Muscle of arm (tissue), 14 donors: ENCODE measurements around the gene B4GALT1. TPM values are rescaled to one million over a fixed set of nuclear protein-coding genes. Genes with fewer than 3 reads are reported as not detected.

ENCODE experiments used
- DNase-seq: peaks from one replicate; pipeline ENCODE4 v3.0.0-alpha.2; 2013
- long read RNA-seq, 11 donors: transcript quantifications; one replicate each; lab custom pipeline, GENCODE V29; 2026
- polyA plus RNA-seq, 12 donors: library from polyadenylated mRNA; unstranded; fragments of 120-200 nt; gene quantifications; one replicate each; pipeline ENCODE4 v1.2.1, GENCODE V29; 2013; ENCODE audit not compliant: insufficient read length in 12 of 12

B4GALT1 gene
- polyA plus RNA-seq: 100 to 1,000 TPM in 1 of 12 donors, 10 to 100 TPM in 11; 34.6 to 569 (median 45.1) TPM
- long read RNA-seq, donor 1, full-length matches to known transcripts: 21 of 21 reads
- long read RNA-seq, donor 1, partial matches to known transcripts: 0 of 21 reads
- long read RNA-seq, donor 1, other reads (novel, unspliced or antisense): 0 of 21 reads
- long read RNA-seq, donor 2, full-length matches to known transcripts: 19 of 19 reads
- long read RNA-seq, donor 2, partial matches to known transcripts: 0 of 19 reads
- long read RNA-seq, donor 2, other reads (novel, unspliced or antisense): 0 of 19 reads
- long read RNA-seq, donor 3, full-length matches to known transcripts: 7 of 7 reads
- long read RNA-seq, donor 3, partial matches to known transcripts: 0 of 7 reads
- long read RNA-seq, donor 3, other reads (novel, unspliced or antisense): 0 of 7 reads
- long read RNA-seq, donor 4, full-length matches to known transcripts: 5 of 5 reads
- long read RNA-seq, donor 4, partial matches to known transcripts: 0 of 5 reads
- long read RNA-seq, donor 4, other reads (novel, unspliced or antisense): 0 of 5 reads
- long read RNA-seq, donor 5: 0 reads
- long read RNA-seq, donor 6, full-length matches to known transcripts: 3 of 3 reads
- long read RNA-seq, donor 6, partial matches to known transcripts: 0 of 3 reads
- long read RNA-seq, donor 6, other reads (novel, unspliced or antisense): 0 of 3 reads
- long read RNA-seq, donor 7, full-length matches to known transcripts: 10 of 10 reads
- long read RNA-seq, donor 7, partial matches to known transcripts: 0 of 10 reads
- long read RNA-seq, donor 7, other reads (novel, unspliced or antisense): 0 of 10 reads
- long read RNA-seq, donor 8, full-length matches to known transcripts: 16 of 16 reads
- long read RNA-seq, donor 8, partial matches to known transcripts: 0 of 16 reads
- long read RNA-seq, donor 8, other reads (novel, unspliced or antisense): 0 of 16 reads
- long read RNA-seq, donor 9, full-length matches to known transcripts: 5 of 10 reads
- long read RNA-seq, donor 9, partial matches to known transcripts: 5 of 10 reads
- long read RNA-seq, donor 9, other reads (novel, unspliced or antisense): 0 of 10 reads
- long read RNA-seq, donor 10, full-length matches to known transcripts: 15 of 20 reads
- long read RNA-seq, donor 10, partial matches to known transcripts: 5 of 20 reads
- long read RNA-seq, donor 10, other reads (novel, unspliced or antisense): 0 of 20 reads
- long read RNA-seq, donor 11, full-length matches to known transcripts: 20 of 20 reads
- long read RNA-seq, donor 11, partial matches to known transcripts: 0 of 20 reads
- long read RNA-seq, donor 11, other reads (novel, unspliced or antisense): 0 of 20 reads

GRCh38 chr9:33167084-33167971 lies at the start of gene B4GALT1:
Gene B4GALT1 (minus strand): TSS chr9:33167336. CDS start chr9:33167169, 167 bp downstream.
- DNase-seq: peak; percentile 92

- no peak for DNase-seq
These were observed 44.7 kb upstream of the B4GALT1 start for GRCh38 chr9:33211695-33212393.

GRCh38 chr9:33210006-33210715 lies 43.0 kb upstream of the B4GALT1 start:
- DNase-seq: no peak

GRCh38 chr9:33209394-33209793 lies 42.3 kb upstream of the B4GALT1 start:
- DNase-seq: no peak

GRCh38 chr9:33202552-33203201 lies 35.5 kb upstream of the B4GALT1 start:
- no peak for DNase-seq

GRCh38 chr9:33202018-33202417 lies 34.9 kb upstream of the B4GALT1 start:
- no peak for DNase-seq

GRCh38 chr9:33198165-33198564 lies 31.0 kb upstream of the B4GALT1 start:
- no peak for DNase-seq

- DNase-seq: peak; percentile 91
These were observed 30.4 kb upstream of the B4GALT1 start for GRCh38 chr9:33197279-33198152.

GRCh38 chr9:33196736-33197135 lies 29.6 kb upstream of the B4GALT1 start:
- no peak for DNase-seq

- DNase-seq: no peak
These were observed 26.7 kb upstream of the B4GALT1 start for GRCh38 chr9:33193818-33194217.

- no peak for DNase-seq
These were observed 25.5 kb upstream of the B4GALT1 start for GRCh38 chr9:33192493-33193255.

- DNase-seq: no peak
These were observed 23.0 kb upstream of the B4GALT1 start for GRCh38 chr9:33190021-33190705.

- DNase-seq: no peak
These were observed 22.2 kb upstream of the B4GALT1 start for GRCh38 chr9:33189331-33189791.

- no peak for DNase-seq
These were observed 21.6 kb upstream of the B4GALT1 start for GRCh38 chr9:33188711-33189110.

- peak; percentile 85 for DNase-seq
These were observed 20.5 kb upstream of the B4GALT1 start for GRCh38 chr9:33187519-33188218.
